B cell (primary cell): ENCODE measurements around the gene MRLN. TPM values are rescaled to one million over a fixed set of nuclear protein-coding genes. Genes with fewer than 3 reads are reported as not detected.
"Not testable (repeated sequence)": the region's sequence is repeated elsewhere in the genome, so short reads cannot be mapped to it uniquely, and the experiment has no call there.

Source experiments
- ATAC-seq: fragments of 200-7000 bp; cut with Tn5 transposase; one replicate; pipeline ENCODE4 v1.10.0; 2021; ENCODE audit warnings: low read depth, mild to moderate bottlenecking, moderate number of reproducible peaks, moderate library complexity
- CTCF ChIA-PET: fragments of 350-600 bp; sonication (Branson Sonifier 250); formaldehyde crosslinking; loops from one replicate; lab custom pipeline; 2021; ENCODE audit warnings: antibody characterized with exemption, inconsistent platforms; lab: Charles Lee
- POLR2A ChIA-PET: fragments of 350-600 bp; sonication (Branson Sonifier 250); formaldehyde crosslinking; loops from one replicate; lab custom pipeline; 2021; ENCODE audit warnings: antibody characterized with exemption; lab: Charles Lee
- DNase-seq: peaks from one replicate; pipeline ENCODE4 v3.0.0; 2013
- H2AFZ ChIP-seq: 2 replicates; pipeline ENCODE4 v1.6.1; 2012; ENCODE audit warnings: mild to moderate bottlenecking, low read depth, low read length; ENCODE audit not compliant: insufficient read depth, poor library complexity, severe bottlenecking
- H3K27ac ChIP-seq, 2 donors: 1 replicate in 1 of 2; 2 replicates in 1 of 2; pipeline ENCODE4 v1.5.1; 2012 to 2013; ENCODE audit warnings: low read length in 2 of 2, mild to moderate bottlenecking in 2 of 2, moderate library complexity in 1 of 2
- H3K27me3 ChIP-seq, 4 experiments: fragments of 200-600 bp in 1 of 4; sonication (generic) in 1 of 4; replicated peaks in 1 of 4; 1 replicate in 2 of 4; 2 replicates in 2 of 4; pipeline versions ENCODE4 v1.6.1 to v1.7.0; 2013 to 2016; ENCODE audit warnings: low read length in 3 of 4, mild to moderate bottlenecking in 2 of 4, mixed read lengths in 1 of 4, moderate library complexity in 1 of 4; ENCODE audit not compliant: insufficient read depth in 4 of 4, control insufficient read depth in 3 of 4; ENCODE audit errors: control extremely low read depth in 1 of 4
- H3K36me3 ChIP-seq, 2 experiments: replicated peaks in 1 of 2; 1 replicate in 1 of 2; 2 replicates in 1 of 2; pipeline versions ENCODE4 v1.6.1 to v1.7.1; 2013; ENCODE audit warnings: low read length in 1 of 2; ENCODE audit not compliant: insufficient read depth in 2 of 2, control insufficient read depth in 1 of 2; ENCODE audit errors: control extremely low read depth in 1 of 2, extremely low read depth in 1 of 2
- H3K4me1 ChIP-seq, 2 donors: fragments of 200-600 bp in 1 of 2; sonication (generic) in 1 of 2; 1 replicate in 1 of 2; 2 replicates in 1 of 2; pipeline versions ENCODE4 v1.5.1 to v1.6.1; 2013 to 2017; ENCODE audit warnings: low read length in 2 of 2; ENCODE audit not compliant: control insufficient read depth in 2 of 2, insufficient read depth in 2 of 2
- H3K4me2 ChIP-seq: replicated peaks from 2 replicates; pipeline ENCODE3; 2012; ENCODE audit warnings: mild to moderate bottlenecking, low read depth, low read length; ENCODE audit not compliant: poor library complexity, severe bottlenecking
- H3K4me3 ChIP-seq, 5 experiments: fragments of 200-600 bp in 1 of 5; sonication (generic) in 1 of 5; 1 replicate in 3 of 5; 2 replicates in 2 of 5; pipeline versions ENCODE4 v1.5.1 to v1.7.0; 2011 to 2016; ENCODE audit warnings: low read length in 4 of 5, mild to moderate bottlenecking in 4 of 5, low read depth in 2 of 5, control low read depth in 1 of 5, moderate library complexity in 1 of 5; ENCODE audit not compliant: insufficient read depth in 1 of 5; ENCODE audit errors: control extremely low read depth in 1 of 5, extremely low read depth in 1 of 5
- H3K79me2 ChIP-seq: fragments of 200-600 bp; sonication (generic); one replicate; pipeline ENCODE4 v1.6.0; 2016; ENCODE audit warnings: low read length; ENCODE audit not compliant: control insufficient read depth, insufficient read depth
- H3K9ac ChIP-seq: fragments of 200-600 bp; sonication (generic); 2 replicates; pipeline ENCODE4 v1.6.1; 2017; ENCODE audit warnings: mild to moderate bottlenecking, low read length, moderate library complexity
- H3K9me3 ChIP-seq, 3 donors: one replicate each; pipeline versions ENCODE4 v1.6.1 to v1.7.1; 2013; ENCODE audit warnings: low read length in 2 of 3; ENCODE audit not compliant: control insufficient read depth in 2 of 3, insufficient read depth in 1 of 3; ENCODE audit errors: control extremely low read depth in 1 of 3
- H4K20me1 ChIP-seq: 2 replicates; pipeline ENCODE4 v1.6.0; 2012; ENCODE audit warnings: mild to moderate bottlenecking, low read length; ENCODE audit not compliant: insufficient read depth, control insufficient read depth, poor library complexity, severe bottlenecking
- H3K27ac Mint-ChIP-seq: one replicate; pipeline ENCODE4 v1.8.0; 2021; ENCODE audit warnings: mixed read lengths
- H3K27me3 Mint-ChIP-seq: one replicate; pipeline ENCODE4 v1.8.0; 2021; ENCODE audit warnings: mixed read lengths
- H3K4me1 Mint-ChIP-seq: one replicate; pipeline ENCODE4 v1.8.0; 2021; ENCODE audit warnings: mixed read lengths
- H3K4me3 Mint-ChIP-seq: one replicate; pipeline ENCODE4 v1.8.0; 2021; ENCODE audit warnings: mixed read lengths
- H3K9me3 Mint-ChIP-seq: one replicate; pipeline ENCODE4 v1.8.0; 2022; ENCODE audit warnings: mixed read lengths; ENCODE audit not compliant: insufficient read depth
- CTCF ChIP-seq: fragments of 200-600 bp; IDR thresholded peaks from one replicate; pipeline ENCODE4 v1.8.0; 2022; ENCODE audit warnings: antibody characterized with exemption, mild to moderate bottlenecking
- EZH2 ChIP-seq: IDR thresholded peaks from 2 replicates; pipeline ENCODE4 v1.6.1; 2012; ENCODE audit warnings: borderline replicate concordance, low read depth, mild to moderate bottlenecking, moderate library complexity, low read length; ENCODE audit not compliant: insufficient read depth, poor library complexity, severe bottlenecking
- WGBS: methylation state at CpG from one replicate; pipeline ENCODE4 v1.1.5; 2013; ENCODE audit warnings: missing lambda C conversion rate; ENCODE audit not compliant: insufficient coverage; 5-methylcytosine and 5-hydroxymethylcytosine counted together
- intact Hi-C: fragments of 100-400 bp; cut with micrococcal nuclease; formaldehyde crosslinking; loops from one replicate; pipeline ENCODE4 v1.10.0; 2022
- polyA plus RNA-seq: library from polyadenylated mRNA; depleted of rRNA; stranded (reverse); fragments of >200 nt; gene quantifications from 2 replicates; pipeline ENCODE4 v1.2.3, GENCODE V29; 2012
- total RNA-seq, 2 donors: library from RNA; stranded (reverse); fragments of 120-200 nt in 1 of 2; gene quantifications; 1 replicate in 1 of 2; 2 replicates in 1 of 2; pipeline versions ENCODE4 v1.2.3 to v1.2.4, GENCODE V29; 2013 to 2022

The MRLN gene
- total and polyA plus RNA-seq, 2 donors (not counting 1 experiment from before 2014, with no cell fraction given): not detected

DNA sequence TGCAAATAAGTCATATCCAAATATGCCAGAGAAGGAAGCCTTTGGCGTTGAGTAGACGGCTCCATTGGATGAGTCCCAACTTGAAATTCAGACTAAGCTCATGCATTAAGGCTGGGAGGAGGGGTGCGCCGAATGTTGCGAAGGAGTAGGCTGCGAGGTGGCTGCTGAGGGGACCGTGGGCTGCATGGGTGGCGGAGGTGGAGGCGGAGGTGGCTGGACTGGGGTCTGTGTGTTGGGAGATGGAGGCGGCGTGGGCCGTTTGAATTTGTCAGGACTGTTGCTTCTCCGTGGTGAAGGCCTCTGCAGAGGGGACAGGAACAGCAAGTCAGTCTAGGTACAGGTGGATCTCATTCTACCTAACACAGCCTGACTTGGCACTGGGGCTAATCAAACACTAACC lies 39.6 kb upstream of the MRLN start:
- Mint-ChIP-seq H3K27me3 (no peaks in the 10 kb centered on the region), H3K4me3 (no peak overlapping the region), H3K9me3 (no peaks in the 10 kb centered on the region), H3K4me1 (no peaks in the 10 kb centered on the region), H3K27ac (no peak overlapping the region)
- H3K9ac ChIP-seq: no peak overlapping the region
- ChIA-PET POLR2A (no interaction called here), CTCF (interaction anchor here (1.6 kb wide), 1 partner anchor 72 kb away, joined by 4 read pairs; no protein-coding TSS in a partner anchor)
- H2AFZ ChIP-seq: no peak overlapping the region
- no peaks in the 10 kb centered on the region for H3K9me3 ChIP-seq
- no peaks in the 10 kb centered on the region for H3K79me2 ChIP-seq
- no peaks in the 10 kb centered on the region for H3K27me3 ChIP-seq
- no peaks in the 10 kb centered on the region for H3K4me1 ChIP-seq
- H3K4me2 ChIP-seq: no peak overlapping the region
- no peak overlapping the region for H3K27ac ChIP-seq
- ATAC-seq (no peak), DNase-seq (no peak)
- H3K36me3 ChIP-seq: peaks cover 0 to 62% of the 10 kb centered on the region in 2 experiments
- H4K20me1 ChIP-seq: no peaks in the 10 kb centered on the region
- 92% methylated on average over 13 of the region's 13 CpGs for WGBS
- H3K4me3 ChIP-seq: no peak overlapping the region
- intact Hi-C loops: no loop called here
- TF ChIP-seq EZH2 (no peak), CTCF (no peak)

DNA sequence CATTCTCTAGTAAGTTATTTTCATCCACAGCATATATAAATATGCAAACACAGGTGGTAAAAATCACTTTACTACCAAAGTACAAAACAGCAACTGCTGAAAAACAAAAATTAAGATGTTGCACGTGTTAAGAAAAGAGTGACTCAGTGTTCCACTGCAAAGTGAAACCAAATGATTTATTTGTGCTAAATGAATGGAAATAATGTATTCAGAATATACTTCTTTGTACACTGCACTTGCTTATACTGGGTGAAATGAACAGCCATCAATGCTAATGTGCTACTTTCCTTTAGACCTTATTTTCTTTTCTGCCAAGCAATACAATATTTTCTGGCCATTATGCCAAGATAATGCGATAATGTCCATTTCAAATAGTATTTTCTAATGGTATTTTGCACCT lies 38.3 kb upstream of the MRLN start:
- DNase-seq (no peak), ATAC-seq (no peak)
- Histone ChIP-seq H3K27ac (no peak overlapping the region), H3K9ac (no peak overlapping the region), H4K20me1 (no peaks in the 10 kb centered on the region), H3K4me2 (no peak overlapping the region), H2AFZ (no peak overlapping the region), H3K4me3 (no peak overlapping the region), H3K4me1 (no peaks in the 10 kb centered on the region), H3K27me3 (no peaks in the 10 kb centered on the region), H3K9me3 (no peaks in the 10 kb centered on the region), H3K36me3 (peaks cover 0 to 51% of the 10 kb centered on the region in 2 experiments), H3K79me2 (no peaks in the 10 kb centered on the region)
- Mint-ChIP-seq H3K4me1 (no peaks in the 10 kb centered on the region), H3K27me3 (no peaks in the 10 kb centered on the region), H3K27ac (no peak overlapping the region), H3K4me3 (no peak overlapping the region), H3K9me3 (no peaks in the 10 kb centered on the region)
- no CpG with 5 or more reads among the region's 2 CpGs for WGBS
- ChIA-PET CTCF (no interaction called here), POLR2A (no interaction called here)
- TF ChIP-seq CTCF: no peak
- no peak for TF ChIP-seq EZH2
- intact Hi-C loops: no loop called here

DNA sequence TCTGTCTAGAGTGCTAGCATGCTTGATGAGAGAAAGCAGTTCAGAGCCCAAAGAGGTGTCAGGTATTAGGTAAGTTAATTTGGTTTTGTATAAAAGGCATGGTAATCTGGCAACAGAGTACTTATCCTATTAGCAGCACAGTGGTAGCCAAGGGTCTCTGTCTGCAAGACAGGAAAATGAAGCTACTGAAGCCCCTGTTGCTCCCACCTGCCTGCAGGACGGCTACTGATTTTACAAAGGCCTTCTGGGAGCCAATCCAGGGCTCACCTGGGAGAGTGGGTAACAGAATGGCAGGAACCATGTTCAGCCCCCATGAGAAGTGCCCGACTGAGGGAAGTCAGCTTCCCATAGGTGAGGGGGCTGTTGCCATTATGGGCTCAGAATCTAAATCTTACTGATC lies 36.8 kb upstream of the MRLN start:
- DNase-seq, H3K27me3 ChIP-seq, POLR2A ChIA-PET, H3K4me1 Mint-ChIP-seq, H3K4me3 Mint-ChIP-seq, CTCF ChIA-PET, H3K27ac Mint-ChIP-seq, ATAC-seq, H3K4me3 ChIP-seq, H3K9me3 Mint-ChIP-seq, H4K20me1 ChIP-seq, H3K79me2 ChIP-seq, H3K4me1 ChIP-seq, H3K9ac ChIP-seq, intact Hi-C loops, H3K27me3 Mint-ChIP-seq, H3K4me2 ChIP-seq, H3K27ac ChIP-seq, H3K9me3 ChIP-seq, H2AFZ ChIP-seq: not testable (repeated sequence)
- WGBS: 50% methylated on average over 2 of the region's 2 CpGs
- peaks cover 0 to 46% of the 10 kb centered on the region in 2 experiments for H3K36me3 ChIP-seq
